Left kidney (tissue), 2 donors: ENCODE measurements around the gene MACROD2. TPM values are rescaled to one million over a fixed set of nuclear protein-coding genes. Genes with fewer than 3 reads are reported as not detected.
A peak's percentile ranks its signal among the peaks of the same experiment; 100 is the strongest.
"Not testable (repeated sequence)": the region's sequence is repeated elsewhere in the genome, so short reads cannot be mapped to it uniquely, and the experiment has no call there.

Experiments
- DNase-seq: peaks from one replicate; pipeline ENCODE4 v3.0.0-alpha.2; 2013
- polyA plus RNA-seq: library from polyadenylated mRNA; unstranded; fragments of 120-200 nt; gene quantifications from one replicate; pipeline ENCODE4 v1.2.1, GENCODE V29; 2013; ENCODE audit not compliant: insufficient read length

MACROD2 gene
- polyA plus RNA-seq, 1 donor, result 17.2 TPM

- DNase-seq, result no peak
Observed at GRCh38 chr20:14951707-14952418, 956.5 kb downstream of the MACROD2 start.

- no peak for DNase-seq
Observed at GRCh38 chr20:14953736-14954135, 958.4 kb downstream of the MACROD2 start.

GRCh38 chr20:14955399-14955798, 960.1 kb downstream of the MACROD2 start:
- DNase-seq, result no peak

GRCh38 chr20:14956026-14956425, 960.7 kb downstream of the MACROD2 start:
- no peak for DNase-seq

- no peak for DNase-seq
Observed at GRCh38 chr20:14956538-14956937, 961.2 kb downstream of the MACROD2 start.

- DNase-seq, result no peak
Observed at GRCh38 chr20:14957402-14957801, 962.1 kb downstream of the MACROD2 start.

- no peak for DNase-seq
Observed at GRCh38 chr20:14958626-14959025, 963.3 kb downstream of the MACROD2 start.

- no peak for DNase-seq
Observed at GRCh38 chr20:14959506-14960475, 964.5 kb downstream of the MACROD2 start.

- no peak for DNase-seq
Observed at GRCh38 chr20:14960831-14961230, 965.5 kb downstream of the MACROD2 start.

- DNase-seq, result no peak
Observed at GRCh38 chr20:14963262-14963663, 967.9 kb downstream of the MACROD2 start.

- no peak for DNase-seq
Observed at GRCh38 chr20:14966203-14966602, 970.9 kb downstream of the MACROD2 start.

GRCh38 chr20:14966808-14967207, 971.5 kb downstream of the MACROD2 start:
- DNase-seq, result no peak

- DNase-seq, result no peak
Observed at GRCh38 chr20:14972256-14972655, 976.9 kb downstream of the MACROD2 start.

- DNase-seq, result no peak
Observed at GRCh38 chr20:14972690-14973089, 977.4 kb downstream of the MACROD2 start.

- no peak for DNase-seq
Observed at GRCh38 chr20:14979453-14979986, 984.2 kb downstream of the MACROD2 start.

- not testable (repeated sequence) for DNase-seq
Observed at GRCh38 chr20:14981486-14981885, 986.2 kb downstream of the MACROD2 start.

- DNase-seq, result not testable (repeated sequence)
Observed at GRCh38 chr20:14982324-14982723, 987.0 kb downstream of the MACROD2 start.

GRCh38 chr20:14984305-14984704, 989.0 kb downstream of the MACROD2 start:
- DNase-seq, result no peak

- no peak for DNase-seq
Observed at GRCh38 chr20:14984768-14985622, 989.7 kb downstream of the MACROD2 start.

- peak; percentile 60 for DNase-seq
Observed at GRCh38 chr20:14986026-14986655, 990.8 kb downstream of the MACROD2 start.

- no peak for DNase-seq
Observed at GRCh38 chr20:14986656-14987055, 991.3 kb downstream of the MACROD2 start.
